Measurements from ENCODE around the gene TESMIN. TPM values are rescaled to one million over a fixed set of nuclear protein-coding genes. Genes with fewer than 3 reads are reported as not detected.

TESMIN gene
- total and polyA plus RNA-seq, 2 experiments from 2014 or later = 1.1 TPM; not detected in 1

- no peak overlapping the region for H2AFZ ChIP-seq
- H3F3A ChIP-seq (ENCODE audit: insufficient read depth) = no peaks in the 10 kb centered on the region
- H3K4me2 ChIP-seq (ENCODE audit: unreplicated experiment) = no peak overlapping the region
- H3K79me2 ChIP-seq (ENCODE audit: insufficient read depth) = no peaks in the 10 kb centered on the region
- no peaks in the 10 kb centered on the region for H3K9me3 ChIP-seq (ENCODE audit: low read depth)
- peaks cover 19% of the 10 kb centered on the region; the same call in 1 of the 2 replicates for H3K36me3 ChIP-seq (ENCODE audit: low read depth)
- TF ChIP-seq EZH2 (IDR thresholded peaks at IDR 0.05; ENCODE audit: insufficient read depth, poor library complexity, severe bottlenecking) (no peak), EZH2phosphoT487 (IDR thresholded peaks at IDR 0.05; ENCODE audit: insufficient read depth, low read depth) (no peak)
- no peak overlapping the region for H3K9ac ChIP-seq
- no peaks in the 10 kb centered on the region for H3K27me3 ChIP-seq (replicated peaks; ENCODE audit: insufficient read depth)
- H3K4me1 ChIP-seq (ENCODE audit: insufficient read depth) = no peaks in the 10 kb centered on the region
- in situ Hi-C loops (cut with MboI) = no loop called here
- H3K27ac ChIP-seq = no peak overlapping the region
- H3K9me2 ChIP-seq (ENCODE audit: insufficient read depth) = no peaks in the 10 kb centered on the region
- 95 to 96% methylated on average over 8 of the region's 8 CpGs for WGBS, 2 experiments (ENCODE audit: low coverage in 1 of 2, low lambda C conversion rate in 2 of 2, missing lambda C conversion rate in 2 of 2)
- DNase-seq = no peak
- no peaks in the 10 kb centered on the region for H4K20me1 ChIP-seq (ENCODE audit: insufficient read depth)
- H3K4me3 ChIP-seq = no peak overlapping the region
Measured at GRCh38 chr11:68766786-68767185, 15.5 kb upstream of the TESMIN start.

- in situ Hi-C loops (cut with MboI) = no loop called here
- H4K20me1 ChIP-seq (ENCODE audit: insufficient read depth) = no peaks in the 10 kb centered on the region
- H3K79me2 ChIP-seq (ENCODE audit: insufficient read depth) = no peaks in the 10 kb centered on the region
- no peak overlapping the region for H3K9ac ChIP-seq
- peaks cover 15% of the 10 kb centered on the region; the same call in 1 of the 2 replicates for H3K36me3 ChIP-seq (ENCODE audit: low read depth)
- H3K4me1 ChIP-seq (ENCODE audit: insufficient read depth) = no peaks in the 10 kb centered on the region
- DNase-seq = no peak
- no peaks in the 10 kb centered on the region for H3K9me2 ChIP-seq (ENCODE audit: insufficient read depth)
- H3K4me2 ChIP-seq (ENCODE audit: unreplicated experiment) = no peak overlapping the region
- H3K4me3 ChIP-seq = no peak overlapping the region
- no peaks in the 10 kb centered on the region for H3K27me3 ChIP-seq (replicated peaks; ENCODE audit: insufficient read depth)
- WGBS, 2 experiments (ENCODE audit: low coverage in 1 of 2, low lambda C conversion rate in 2 of 2, missing lambda C conversion rate in 2 of 2) = 90 to 91% methylated on average over 16 of the region's 16 CpGs
- H3K9me3 ChIP-seq (ENCODE audit: low read depth) = no peaks in the 10 kb centered on the region
- TF ChIP-seq EZH2 (IDR thresholded peaks at IDR 0.05; ENCODE audit: insufficient read depth, poor library complexity, severe bottlenecking) (no peak), EZH2phosphoT487 (IDR thresholded peaks at IDR 0.05; ENCODE audit: insufficient read depth, low read depth) (no peak)
- H3K27ac ChIP-seq = no peak overlapping the region
- H2AFZ ChIP-seq = no peak overlapping the region
- no peaks in the 10 kb centered on the region for H3F3A ChIP-seq (ENCODE audit: insufficient read depth)
Measured at GRCh38 chr11:68764746-68765145, 13.4 kb upstream of the TESMIN start.

GRCh38 chr11:68763926-68764657, 12.8 kb upstream of the TESMIN start:
- WGBS, 2 experiments (ENCODE audit: low coverage in 1 of 2, low lambda C conversion rate in 2 of 2, missing lambda C conversion rate in 2 of 2) = 90 to 96% methylated on average over 14 of the region's 14 CpGs
- Histone ChIP-seq H3K27ac (no peak overlapping the region), H3K9me3 (ENCODE audit: low read depth) (no peaks in the 10 kb centered on the region), H3K9ac (no peak overlapping the region), H2AFZ (no peak overlapping the region), H3K4me1 (ENCODE audit: insufficient read depth) (no peaks in the 10 kb centered on the region), H4K20me1 (ENCODE audit: insufficient read depth) (no peaks in the 10 kb centered on the region), H3K4me3 (no peak overlapping the region), H3K79me2 (ENCODE audit: insufficient read depth) (no peaks in the 10 kb centered on the region), H3K9me2 (ENCODE audit: insufficient read depth) (no peaks in the 10 kb centered on the region), H3K36me3 (ENCODE audit: low read depth) (peaks cover 18% of the 10 kb centered on the region; the same call in 1 of the 2 replicates), H3F3A (ENCODE audit: insufficient read depth) (no peaks in the 10 kb centered on the region), H3K27me3 (replicated peaks; ENCODE audit: insufficient read depth) (no peaks in the 10 kb centered on the region), H3K4me2 (ENCODE audit: unreplicated experiment) (no peak overlapping the region)
- no peak for DNase-seq
- TF ChIP-seq EZH2 (IDR thresholded peaks at IDR 0.05; ENCODE audit: insufficient read depth, poor library complexity, severe bottlenecking) = no peak
- no peak for TF ChIP-seq EZH2phosphoT487 (IDR thresholded peaks at IDR 0.05; ENCODE audit: insufficient read depth, low read depth)
- in situ Hi-C loops (cut with MboI) = no loop called here

- peaks cover 12% of the 10 kb centered on the region; the same call in 1 of the 2 replicates for H3K36me3 ChIP-seq (ENCODE audit: low read depth)
- H3K4me1 ChIP-seq (ENCODE audit: insufficient read depth) = no peaks in the 10 kb centered on the region
- no peak overlapping the region for H2AFZ ChIP-seq
- no peak for DNase-seq
- no peak overlapping the region for H3K4me3 ChIP-seq
- H4K20me1 ChIP-seq (ENCODE audit: insufficient read depth) = no peaks in the 10 kb centered on the region
- H3K4me2 ChIP-seq (ENCODE audit: unreplicated experiment) = no peak overlapping the region
- H3K79me2 ChIP-seq (ENCODE audit: insufficient read depth) = no peaks in the 10 kb centered on the region
- no peaks in the 10 kb centered on the region for H3F3A ChIP-seq (ENCODE audit: insufficient read depth)
- no peaks in the 10 kb centered on the region for H3K9me3 ChIP-seq (ENCODE audit: low read depth)
- no peak overlapping the region for H3K9ac ChIP-seq
- no peak overlapping the region for H3K27ac ChIP-seq
- in situ Hi-C loops (cut with MboI) = no loop called here
- H3K9me2 ChIP-seq (ENCODE audit: insufficient read depth) = no peaks in the 10 kb centered on the region
- no peak for TF ChIP-seq EZH2phosphoT487 (IDR thresholded peaks at IDR 0.05; ENCODE audit: insufficient read depth, low read depth)
- TF ChIP-seq EZH2 (IDR thresholded peaks at IDR 0.05; ENCODE audit: insufficient read depth, poor library complexity, severe bottlenecking) = no peak
- WGBS, 2 experiments (ENCODE audit: low coverage in 1 of 2, low lambda C conversion rate in 2 of 2, missing lambda C conversion rate in 2 of 2) = 75 to 82% methylated on average over 7 to 10 of the region's 10 CpGs
- H3K27me3 ChIP-seq (replicated peaks; ENCODE audit: insufficient read depth) = no peaks in the 10 kb centered on the region
Measured at GRCh38 chr11:68763181-68763721, 11.9 kb upstream of the TESMIN start.

Measured in GM23248 (cell line).